Measurements from ENCODE around the gene ANKRD52. TPM values are rescaled to one million over a fixed set of nuclear protein-coding genes. Genes with fewer than 3 reads are reported as not detected.

The ANKRD52 gene
- total and polyA plus RNA-seq, 2 donors (not counting 3 experiments of a cell fraction or from before 2014, with no cell fraction given), result 30.8 to 62.0 TPM

DNA sequence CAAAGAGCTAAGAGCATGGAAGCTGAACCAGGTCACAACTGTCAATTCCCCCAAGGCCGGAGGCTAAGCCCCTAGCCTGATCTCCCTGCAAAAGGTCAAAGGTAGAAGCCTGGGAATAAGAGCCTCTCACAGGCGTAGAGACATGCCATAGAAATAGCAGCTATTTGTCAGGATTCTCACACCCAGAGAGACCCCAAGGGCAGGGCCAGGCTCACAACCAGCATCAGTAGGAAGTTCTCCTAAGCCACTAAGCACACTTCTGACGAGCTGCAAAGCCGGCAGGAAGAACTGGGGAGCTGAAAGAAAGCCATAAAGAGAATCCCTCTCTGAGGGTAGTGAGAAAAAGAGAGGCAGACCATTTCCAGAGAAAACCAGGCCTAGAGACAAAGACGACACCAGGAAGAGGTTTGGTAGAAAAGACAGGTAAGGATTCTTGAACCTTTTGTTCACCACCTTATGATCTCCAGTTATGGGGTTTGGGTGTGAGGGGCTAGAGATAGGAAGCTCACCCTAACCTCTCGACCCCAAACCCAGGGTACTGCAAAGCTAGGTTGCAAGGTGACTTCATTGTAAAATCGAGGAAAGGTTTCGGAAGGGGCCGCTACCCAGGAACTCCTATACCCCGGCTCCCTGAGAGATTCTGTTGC lies 69.9 kb downstream of the ANKRD52 start:
- peaks cover 9 to 10% of the 10 kb centered on the region in 2 experiments for H3K36me3 ChIP-seq (ENCODE audit: control insufficient read depth in 2 of 2, extremely low read depth in 1 of 2, insufficient read depth in 2 of 2, low read length in 2 of 2)
- DNase-seq (ENCODE audit: low read depth, low spot score), result no peak
- intact Hi-C loops (cut with micrococcal nuclease) (loop anchor here (2.0 kb wide), 1 partner anchor 449 kb away; no protein-coding TSS in a partner anchor), dilution Hi-C loops (cut with MboI; ENCODE audit: extremely low pct_ligation_motif_present, low sequenced_read_pairs) (no loop called here)
- TSS peak; percentile 30 for BruUV-seq (replicated peaks)
- ChIA-PET CTCF (interaction anchor here (1.0 to 4.4 kb wide), 9 partner anchors 10 to 450 kb away, joined by 4 to 236 read pairs (median 18); partner anchors contain the start of genes ANKRD52, ESYT1, RPL41 and ZC3H10), POLR2A (interaction anchor here (0.7 to 3.1 kb wide), 5 partner anchors 26 to 71 kb away, joined by 3 to 18 read pairs (median 4); partner anchors contain the start of genes RNF41, RPL41 and ZC3H10)
- peak overlapping the region; percentile 70 to 95 (median 89) for H3K4me3 ChIP-seq (replicated peaks in 1 of 3; ENCODE audit: insufficient read depth in 1 of 3, low read depth in 1 of 3, low read length in 3 of 3)
- H3K79me2 ChIP-seq (ENCODE audit: control insufficient read depth, insufficient read depth, low read length), result peaks cover 33% of the 10 kb centered on the region
- peak overlapping the region; percentile 98 for H3K4me2 ChIP-seq (ENCODE audit: insufficient read depth, low read length)
- peaks cover 20% of the 10 kb centered on the region for H3K4me1 ChIP-seq (ENCODE audit: control insufficient read depth, extremely low read depth, insufficient read depth, low read length)
- H3K9me1 ChIP-seq (replicated peaks; ENCODE audit: control insufficient read depth, extremely low read depth, insufficient read depth, low read length), result no peaks in the 10 kb centered on the region
- no peaks in the 10 kb centered on the region for H3K9me3 ChIP-seq (replicated peaks; ENCODE audit: control insufficient read depth, insufficient read depth, low read length)
- H3K9ac ChIP-seq (replicated peaks; ENCODE audit: extremely low read depth, insufficient read depth, low read length), result peak overlapping the region; percentile 77
- peak; percentile 62 for FAIRE-seq
- H2AFZ ChIP-seq (ENCODE audit: low read depth, low read length), result peak overlapping the region; percentile 39
- H3K27ac ChIP-seq (ENCODE audit: insufficient read depth, low read depth, low read length), result peak overlapping the region; percentile 15
- no peaks in the 10 kb centered on the region for H4K20me1 ChIP-seq (replicated peaks; ENCODE audit: control insufficient read depth, extremely low read depth, insufficient read depth, low read length)
- TF ChIP-seq JUN (IDR thresholded peaks at IDR 0.05; ENCODE audit: borderline replicate concordance, insufficient read depth, insufficient read length, low read depth) (no peak), POLR2A (IDR thresholded peaks at IDR 0.05; ENCODE audit: low read depth, low read length) (no peak), FOS (IDR thresholded peaks at IDR 0.05; ENCODE audit: borderline replicate concordance, insufficient read depth, low read length) (no peak), EZH2 (IDR thresholded peaks at IDR 0.05; ENCODE audit: borderline replicate concordance, low read depth, low read length, severe bottlenecking) (no peak)
- H3K27me3 ChIP-seq (ENCODE audit: control insufficient read depth in 2 of 2, insufficient read depth in 2 of 2, low read length in 2 of 2), result no peaks in the 10 kb centered on the region

Other genes with a start within 250 kb of the ANKRD52 start
- gene IKZF4, start 237.3 kb downstream of the ANKRD52 start, total RNA-seq, result 3.5 and 5.4 TPM in 2 replicates
- gene IKZF4, start 237.3 kb downstream of the ANKRD52 start, polyA plus RNA-seq, result 2.5 and 3.4 TPM in 2 replicates
- 57.3 and 66.7 TPM in 2 replicates for gene RPS26, start 216.5 kb downstream of the ANKRD52 start, total RNA-seq
- 1,837 and 1,847 TPM in 2 replicates for gene RPS26, start 216.5 kb downstream of the ANKRD52 start, polyA plus RNA-seq
- 0.11 TPM in 1 of 2 replicates, not detected in the other for gene ERBB3, start 178.2 kb downstream of the ANKRD52 start, total RNA-seq
- 0.08 and 1.5 TPM in 2 replicates for gene ERBB3, start 178.2 kb downstream of the ANKRD52 start, polyA plus RNA-seq
- gene PA2G4, start 153.8 kb downstream of the ANKRD52 start, total RNA-seq, result 170 and 188 TPM in 2 replicates
- gene PA2G4, start 153.8 kb downstream of the ANKRD52 start, polyA plus RNA-seq, result 94.2 and 121 TPM in 2 replicates
- gene RPL41, start 141.8 kb downstream of the ANKRD52 start, total RNA-seq, result 3,212 and 3,428 TPM in 2 replicates
- 9,033 and 9,990 TPM in 2 replicates for gene RPL41, start 141.8 kb downstream of the ANKRD52 start, polyA plus RNA-seq
- 8.7 and 10.1 TPM in 2 replicates for gene ZC3H10, start 140.1 kb downstream of the ANKRD52 start, total RNA-seq
- 2.6 and 3.0 TPM in 2 replicates for gene ZC3H10, start 140.1 kb downstream of the ANKRD52 start, polyA plus RNA-seq
- gene ESYT1, start 130.1 kb downstream of the ANKRD52 start, total RNA-seq, result 133 and 161 TPM in 2 replicates
- 233 and 234 TPM in 2 replicates for gene ESYT1, start 130.1 kb downstream of the ANKRD52 start, polyA plus RNA-seq
- gene MYL6B, start 105.8 kb downstream of the ANKRD52 start, total RNA-seq, result 135 and 137 TPM in 2 replicates
- gene MYL6B, start 105.8 kb downstream of the ANKRD52 start, polyA plus RNA-seq, result 130 and 185 TPM in 2 replicates
- 2,364 and 2,543 TPM in 2 replicates for gene MYL6, start 100.0 kb downstream of the ANKRD52 start, total RNA-seq
- gene MYL6, start 100.0 kb downstream of the ANKRD52 start, polyA plus RNA-seq, result 6,581 and 8,470 TPM in 2 replicates
- 117 and 121 TPM in 2 replicates for gene SMARCC2, start 68.9 kb downstream of the ANKRD52 start, total RNA-seq
- 51.1 and 51.9 TPM in 2 replicates for gene SMARCC2, start 68.9 kb downstream of the ANKRD52 start, polyA plus RNA-seq
- gene RNF41, start 36.5 kb downstream of the ANKRD52 start, total RNA-seq, result 80.1 and 88.3 TPM in 2 replicates
- gene RNF41, start 36.5 kb downstream of the ANKRD52 start, polyA plus RNA-seq, result 203 and 241 TPM in 2 replicates
- 41.0 and 42.4 TPM in 2 replicates for gene NABP2, start 34.0 kb downstream of the ANKRD52 start, total RNA-seq
- gene NABP2, start 34.0 kb downstream of the ANKRD52 start, polyA plus RNA-seq, result 55.3 and 59.7 TPM in 2 replicates
- gene SLC39A5, start 28.3 kb downstream of the ANKRD52 start, total RNA-seq, result not detected in 2 replicates
- 0.10 and 0.11 TPM in 2 replicates for gene SLC39A5, start 28.3 kb downstream of the ANKRD52 start, polyA plus RNA-seq
- gene COQ10A, start 8.6 kb upstream of the ANKRD52 start, total RNA-seq, result 14.7 and 15.3 TPM in 2 replicates
- gene COQ10A, start 8.6 kb upstream of the ANKRD52 start, polyA plus RNA-seq, result 30.2 and 32.4 TPM in 2 replicates
- gene CS, start 41.9 kb upstream of the ANKRD52 start, total RNA-seq, result 296 and 312 TPM in 2 replicates
- gene CS, start 41.9 kb upstream of the ANKRD52 start, polyA plus RNA-seq, result 115 and 129 TPM in 2 replicates
- 166 and 183 TPM in 2 replicates for gene CNPY2, start 57.6 kb upstream of the ANKRD52 start, total RNA-seq
- 205 and 256 TPM in 2 replicates for gene CNPY2, start 57.6 kb upstream of the ANKRD52 start, polyA plus RNA-seq
- 21.5 and 24.4 TPM in 2 replicates for gene PAN2, start 75.6 kb upstream of the ANKRD52 start, total RNA-seq
- gene PAN2, start 75.6 kb upstream of the ANKRD52 start, polyA plus RNA-seq, result 21.0 and 21.9 TPM in 2 replicates
- not detected in 2 replicates for gene IL23A, start 80.5 kb upstream of the ANKRD52 start, total RNA-seq
- gene IL23A, start 80.5 kb upstream of the ANKRD52 start, polyA plus RNA-seq, result 0.12 TPM in 1 of 2 replicates, not detected in the other
- gene STAT2, start 101.7 kb upstream of the ANKRD52 start, total RNA-seq, result 66.5 and 74.8 TPM in 2 replicates
- gene STAT2, start 101.7 kb upstream of the ANKRD52 start, polyA plus RNA-seq, result 58.5 and 62.8 TPM in 2 replicates
- not detected in 2 replicates for gene APOF, start 104.5 kb upstream of the ANKRD52 start, total RNA-seq
- gene APOF, start 104.5 kb upstream of the ANKRD52 start, polyA plus RNA-seq, result not detected in 2 replicates
- gene TIMELESS, start 191.0 kb upstream of the ANKRD52 start, total RNA-seq, result 28.2 and 28.4 TPM in 2 replicates
- 3.6 and 6.1 TPM in 2 replicates for gene TIMELESS, start 191.0 kb upstream of the ANKRD52 start, polyA plus RNA-seq
- not detected in 2 replicates for gene MIP, start 196.3 kb upstream of the ANKRD52 start, total RNA-seq
- gene MIP, start 196.3 kb upstream of the ANKRD52 start, polyA plus RNA-seq, result 0.18 TPM in 1 of 2 replicates, not detected in the other
- gene SPRYD4, start 210.2 kb upstream of the ANKRD52 start, total RNA-seq, result 3.4 and 3.5 TPM in 2 replicates
- gene SPRYD4, start 210.2 kb upstream of the ANKRD52 start, polyA plus RNA-seq, result 3.8 and 4.0 TPM in 2 replicates
- gene GLS2, start 229.8 kb upstream of the ANKRD52 start, total RNA-seq, result 0.33 TPM in 1 of 2 replicates, not detected in the other
- gene GLS2, start 229.8 kb upstream of the ANKRD52 start, polyA plus RNA-seq, result 0.04 and 0.18 TPM in 2 replicates